Measurements from ENCODE around the gene KCNMB2.

GRCh38 chr3:178540184-178540583, 3.9 kb downstream of the KCNMB2 start:
- TF ChIP-seq CTCF (IDR thresholded peaks at IDR 0.05) (no peak), POLR2A (IDR thresholded peaks at IDR 0.05) (no peak)
